HG03108 (cell line): ENCODE measurements around the gene AKT3.
"Not testable (repeated sequence)": the region's sequence is repeated elsewhere in the genome, so short reads cannot be mapped to it uniquely, and the experiment has no call there.

Experiments
- ATAC-seq: cut with Tn5 transposase; IDR thresholded peaks from one replicate; pipeline ENCODE4 v1.9.1; 2021; ENCODE audit warnings: moderate library complexity; ENCODE audit not compliant: unreplicated experiment

The AKT3 gene

GRCh38 chr1:243842161-243842560, 7.9 kb downstream of the AKT3 start:
- ATAC-seq: no peak

GRCh38 chr1:243841507-243841906, 8.5 kb downstream of the AKT3 start:
- ATAC-seq: no peak

DNA sequence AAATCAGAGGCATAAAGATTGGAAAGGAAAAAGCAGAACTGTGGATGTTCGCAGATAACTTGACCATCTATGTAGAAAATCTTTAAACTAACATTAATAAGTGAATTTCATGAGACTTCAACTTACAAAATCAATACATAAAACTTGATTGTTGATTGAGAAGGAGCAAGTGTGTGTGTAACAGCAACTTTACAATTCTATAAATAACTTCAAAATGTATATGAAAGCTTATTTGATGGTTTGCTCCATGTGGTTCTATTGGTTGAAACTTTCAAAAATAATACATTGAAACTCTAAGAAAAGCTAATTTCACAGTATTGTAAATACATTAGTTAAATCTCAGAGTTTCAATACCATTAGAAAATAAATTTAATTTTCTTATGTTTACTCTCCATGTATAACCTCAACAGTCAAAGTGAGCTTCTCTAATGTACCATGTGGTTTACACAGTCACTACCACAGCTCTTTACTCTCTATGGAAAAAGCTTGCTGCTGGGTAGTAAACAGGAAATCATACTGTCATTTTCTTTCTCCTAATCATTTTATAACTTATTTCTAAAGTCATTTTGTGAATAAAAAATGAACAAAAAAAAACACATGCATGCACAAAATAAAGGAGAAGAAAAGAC, 12.0 kb downstream of the AKT3 start:
- ATAC-seq: peak; percentile 76

- no peak for ATAC-seq
Observed at GRCh38 chr1:243834130-243834529, 15.9 kb downstream of the AKT3 start.

GRCh38 chr1:243831463-243831862, 18.6 kb downstream of the AKT3 start:
- no peak for ATAC-seq

DNA sequence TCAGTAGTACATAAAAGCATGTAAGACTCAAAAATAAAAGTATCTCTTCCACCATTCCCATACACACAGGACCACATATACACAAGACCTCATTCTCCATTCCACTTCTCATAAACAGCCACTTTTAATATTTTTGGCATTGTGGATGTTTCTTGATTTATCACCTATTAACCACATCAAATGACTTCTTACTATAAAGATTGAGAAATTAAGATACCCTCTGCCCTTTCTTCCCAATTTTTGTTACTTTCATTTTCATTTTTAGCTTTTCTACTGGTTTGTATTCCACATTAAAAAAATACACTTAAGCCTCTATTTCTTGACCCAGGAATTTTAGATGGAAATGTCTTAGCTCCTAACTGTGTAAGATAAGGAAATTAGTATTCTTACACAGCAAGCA, 22.8 kb downstream of the AKT3 start:
- ATAC-seq: no peak

DNA sequence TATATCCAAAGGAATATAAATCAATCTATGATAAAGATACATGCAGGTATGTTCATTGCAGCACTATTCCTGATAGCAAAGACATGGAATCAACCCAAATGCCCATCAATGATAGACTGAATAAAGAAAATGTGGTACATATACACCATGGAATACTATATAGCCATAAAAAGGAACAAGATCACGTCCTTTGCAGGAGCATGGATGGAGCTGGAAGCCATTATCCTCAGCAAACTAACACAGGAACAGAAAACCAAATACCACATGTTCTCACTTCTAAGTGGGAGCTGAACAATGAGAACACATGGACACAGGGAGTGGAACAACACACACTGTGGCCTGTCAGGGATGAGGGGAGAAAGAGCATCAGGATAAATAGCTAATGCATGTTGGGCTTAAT, 25.1 kb downstream of the AKT3 start:
- ATAC-seq: not testable (repeated sequence)

- ATAC-seq: no peak
Observed at GRCh38 chr1:243821177-243821680, 28.8 kb downstream of the AKT3 start.

DNA sequence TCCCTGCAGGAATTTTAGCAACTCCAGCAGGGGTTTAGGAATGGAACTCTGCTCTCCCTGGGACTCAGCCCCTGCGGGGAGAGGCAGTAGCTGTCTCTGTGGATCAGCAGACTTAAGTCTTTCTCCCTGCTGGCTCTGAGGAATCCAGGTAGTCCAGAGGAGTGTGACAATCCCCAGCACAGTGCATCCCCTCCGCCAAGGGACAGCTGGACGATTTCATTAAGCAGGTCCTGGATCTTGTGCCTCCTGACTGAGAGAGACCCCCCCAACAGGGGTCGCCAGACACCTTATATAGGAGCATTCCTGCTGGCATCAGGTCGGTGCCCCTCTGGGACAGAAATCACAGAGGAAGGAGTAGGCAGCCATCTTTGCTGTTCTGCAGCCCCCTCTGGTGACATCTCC, 30.6 kb downstream of the AKT3 start:
- no peak for ATAC-seq

DNA sequence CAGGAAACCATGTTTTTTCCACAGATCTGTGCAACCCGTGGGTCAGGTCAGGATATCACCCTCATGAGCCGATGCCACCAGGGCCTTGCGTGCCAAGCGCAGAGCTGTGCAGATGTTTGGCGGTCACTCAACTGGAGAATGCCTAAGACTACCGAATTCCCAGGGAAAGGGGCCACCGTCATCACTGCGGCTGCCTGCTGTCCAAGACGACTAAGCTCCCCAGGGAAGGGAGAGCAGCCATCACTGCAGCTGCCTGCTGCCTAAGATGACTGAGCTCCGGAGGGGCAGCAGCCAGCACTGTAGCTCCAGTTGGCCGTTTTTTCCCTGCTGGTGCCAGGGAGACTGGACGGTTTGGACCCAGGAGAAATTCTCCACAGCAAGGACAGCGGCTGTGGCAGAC, 31.1 kb downstream of the AKT3 start:
- ATAC-seq: no peak

DNA sequence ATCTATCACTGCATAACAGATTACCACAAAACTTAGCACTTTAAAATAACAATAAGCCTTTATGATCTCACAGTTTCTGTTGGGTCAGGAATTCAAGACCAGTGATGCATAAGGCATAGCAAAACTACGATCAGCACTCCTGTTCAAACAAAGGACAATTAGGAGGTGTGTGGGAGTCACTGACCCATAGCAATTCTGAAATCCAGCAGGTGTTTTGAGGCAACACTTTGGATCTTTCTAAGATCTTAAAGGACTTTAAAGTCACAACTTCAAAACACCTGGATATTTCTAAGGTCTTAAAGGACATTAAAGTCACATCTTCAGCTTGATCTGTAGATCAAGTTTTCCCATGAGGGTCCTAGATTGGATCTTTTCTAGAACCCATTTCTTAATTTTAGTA, 35.3 kb downstream of the AKT3 start:
- no peak for ATAC-seq

- not testable (repeated sequence) for ATAC-seq
Observed at GRCh38 chr1:243807346-243807745, 42.7 kb downstream of the AKT3 start.

DNA sequence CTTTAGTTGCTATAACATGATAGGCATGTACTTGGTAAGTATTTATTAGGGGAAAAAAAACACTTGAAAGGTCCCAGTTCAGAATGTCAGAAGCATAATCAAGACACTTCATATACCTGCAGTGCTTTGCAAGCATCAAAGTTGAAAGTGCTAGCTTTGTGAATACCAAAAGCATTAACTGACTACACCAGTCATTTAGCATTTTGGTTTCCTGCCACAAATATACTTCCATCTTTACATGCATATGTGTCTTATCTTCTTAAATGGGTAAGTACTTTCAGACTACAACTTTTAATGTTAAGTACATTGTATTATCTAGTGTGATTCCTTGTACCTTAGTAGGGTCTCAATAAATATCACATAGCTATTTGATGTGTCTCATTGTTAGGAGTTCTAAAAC, 43.7 kb downstream of the AKT3 start:
- ATAC-seq: no peak

DNA sequence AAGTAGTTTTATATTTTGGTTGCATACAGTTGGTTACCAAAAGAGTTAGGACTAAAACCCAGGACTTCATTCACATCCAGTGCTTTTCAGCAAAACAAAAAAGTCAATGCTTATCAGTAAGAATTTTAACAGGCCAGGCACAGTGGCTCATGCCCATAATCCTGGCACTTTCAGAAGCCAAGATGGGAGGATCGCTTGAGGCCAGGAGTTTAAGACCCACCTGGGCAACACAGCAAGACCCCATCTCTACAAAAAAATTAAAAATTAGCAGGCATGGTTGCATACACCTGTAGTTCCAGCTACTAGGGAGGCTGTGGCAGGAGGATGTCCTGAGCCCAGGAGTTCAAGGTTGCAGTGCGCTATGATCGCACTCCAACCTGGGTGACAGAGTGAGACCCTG, 47.3 kb downstream of the AKT3 start:
- no peak for ATAC-seq

- ATAC-seq: no peak
Observed at GRCh38 chr1:243801378-243801777, 48.7 kb downstream of the AKT3 start.

DNA sequence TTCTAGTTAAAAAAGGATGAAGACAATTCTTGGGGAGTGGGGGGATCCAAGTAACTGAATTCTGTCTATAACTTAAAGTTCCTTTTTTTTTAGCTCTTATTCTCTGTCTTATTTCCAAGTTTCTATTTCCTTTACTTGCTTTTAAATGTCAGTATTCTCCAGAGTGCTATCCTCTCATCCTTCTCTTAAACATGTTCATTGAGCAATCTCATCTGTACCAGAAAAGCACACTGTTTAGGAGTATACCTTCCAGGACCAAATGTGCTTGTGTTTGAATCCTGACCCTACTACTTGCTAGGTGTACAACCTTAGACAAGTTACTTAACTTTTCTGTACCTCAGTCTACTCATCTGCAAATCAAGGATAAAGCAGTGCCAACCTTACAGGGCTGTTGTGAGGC, 50.1 kb downstream of the AKT3 start:
- ATAC-seq: no peak

- ATAC-seq: no peak
Observed at GRCh38 chr1:243798726-243799125, 51.3 kb downstream of the AKT3 start.

DNA sequence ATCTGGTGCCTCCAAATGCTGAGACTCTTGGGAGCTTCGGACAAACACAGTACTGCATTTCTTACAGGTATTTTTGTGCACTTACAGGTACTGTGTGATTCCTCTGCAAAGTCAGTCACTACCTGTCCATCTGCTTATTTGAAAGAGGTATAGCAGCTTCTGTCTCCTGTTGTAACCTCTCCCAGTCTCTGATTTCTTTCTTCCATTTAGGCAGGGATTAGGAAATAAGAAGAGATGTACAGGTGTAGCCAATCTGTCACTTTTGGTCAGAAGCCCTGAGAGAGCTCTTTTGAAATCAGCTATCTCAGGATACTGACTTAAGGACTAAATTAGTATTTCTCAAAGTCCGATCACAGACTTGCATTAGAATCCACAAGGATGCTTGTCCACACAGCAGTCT, 54.0 kb downstream of the AKT3 start:
- ATAC-seq: no peak

DNA sequence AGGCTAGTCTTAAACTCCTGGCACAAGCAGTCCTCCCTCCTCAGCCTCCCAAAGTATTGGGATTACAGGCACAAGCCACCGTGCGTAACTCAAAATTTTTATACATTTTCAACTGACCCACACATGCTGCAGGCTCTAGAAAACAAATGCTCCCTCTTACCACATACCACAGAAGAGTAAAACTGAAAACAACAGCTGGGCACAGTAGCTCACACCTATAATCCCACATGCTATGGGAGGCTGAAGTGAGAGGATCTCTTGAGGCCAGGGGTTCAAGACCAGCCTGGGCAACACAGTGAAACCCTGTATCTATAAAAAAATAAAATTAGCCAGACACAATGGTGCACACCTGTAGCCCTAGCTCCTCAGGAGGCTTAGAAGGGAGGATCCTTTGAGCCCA, 56.7 kb downstream of the AKT3 start:
- no peak for ATAC-seq

DNA sequence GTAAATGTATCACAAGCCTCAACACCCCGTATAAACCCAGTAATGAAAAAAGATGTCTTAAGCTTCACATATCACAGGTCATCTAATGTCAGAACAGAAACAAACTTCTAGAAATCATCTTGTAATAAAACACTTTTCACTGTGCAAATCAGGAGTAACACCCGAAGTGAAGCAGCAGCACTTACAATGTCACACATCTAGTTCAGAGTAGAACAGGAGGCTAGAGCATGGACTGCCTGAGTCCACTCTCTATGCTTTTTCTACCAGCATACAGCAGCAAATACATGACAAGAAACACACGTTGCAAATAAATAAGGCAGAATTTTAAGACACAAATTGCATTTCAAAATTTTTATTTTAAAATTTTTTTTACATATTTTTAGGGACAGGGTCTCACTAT, 57.2 kb downstream of the AKT3 start:
- ATAC-seq: no peak

- ATAC-seq: no peak
Observed at GRCh38 chr1:243792401-243792800, 57.6 kb downstream of the AKT3 start.

DNA sequence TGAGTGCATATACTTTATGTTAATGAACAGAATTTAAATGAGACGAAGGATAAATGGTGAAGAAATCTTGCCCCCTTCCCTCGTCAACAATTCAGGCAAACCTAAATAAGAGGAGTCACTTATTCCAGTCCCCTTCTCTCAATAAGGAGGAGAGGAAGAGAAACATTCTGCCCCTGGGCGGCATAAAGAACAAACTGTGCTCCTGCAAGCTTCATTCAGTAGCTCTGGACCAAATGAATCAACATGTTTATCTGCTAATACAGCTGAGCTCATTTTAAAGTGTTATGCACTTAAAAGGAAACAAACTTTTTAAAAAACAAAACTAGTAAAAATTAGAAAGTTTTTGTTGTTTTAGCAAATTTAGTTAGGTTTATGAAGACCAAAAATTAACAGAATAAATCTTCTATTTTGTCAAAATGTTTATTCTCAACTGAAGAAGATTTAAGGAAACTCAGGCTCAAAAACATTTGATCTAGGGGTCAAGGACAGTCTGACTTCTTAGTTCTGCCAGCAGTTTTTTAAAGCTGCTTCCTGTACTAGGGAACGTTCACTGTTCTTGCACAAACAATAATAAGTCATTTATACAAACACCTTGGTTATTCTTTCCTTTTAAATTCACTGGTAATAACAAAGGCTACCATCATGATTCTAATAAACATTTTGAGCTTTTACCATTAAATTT, 58.3 kb downstream of the AKT3 start:
- no peak for ATAC-seq

DNA sequence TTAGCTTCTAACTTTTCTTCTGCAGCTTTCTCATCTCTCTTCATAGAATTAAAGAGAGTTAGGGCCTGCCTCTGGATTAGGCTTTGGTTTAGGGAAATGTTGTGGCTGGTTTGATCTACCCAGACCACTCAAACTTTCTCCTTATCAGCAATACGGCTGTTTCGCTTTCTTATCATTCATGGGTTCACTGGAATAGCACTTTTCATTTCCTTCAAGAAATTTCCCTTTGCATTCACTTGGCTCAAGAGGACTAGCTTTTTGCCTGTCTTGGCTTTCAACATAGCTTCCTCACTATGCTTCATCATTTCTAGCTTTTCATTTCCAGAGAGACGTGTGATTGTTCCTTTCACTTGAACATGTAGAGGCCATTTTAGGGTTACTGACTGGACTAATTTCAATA, 59.6 kb downstream of the AKT3 start:
- ATAC-seq: no peak
